ENCODE measurements around the gene DDX10.

DDX10 gene

GRCh38 chr11:108970221-108970991 lies 305.5 kb downstream of the DDX10 start:
- no peak overlapping the region for H3K23ac ChIP-seq (ENCODE audit: low read length)
- no peak overlapping the region for H4K12ac ChIP-seq (ENCODE audit: low read depth, low read length)
- H3K79me2 ChIP-seq (ENCODE audit: control insufficient read depth, insufficient read depth, low read length, poor library complexity): no peaks in the 10 kb centered on the region
- no peak overlapping the region for H2BK5ac ChIP-seq (ENCODE audit: low read depth, low read length, poor library complexity)
- peaks cover 10 to 20% of the 10 kb centered on the region in 2 experiments for H3K4me1 ChIP-seq (ENCODE audit: control insufficient read depth in 1 of 2, insufficient read depth in 2 of 2, low read length in 2 of 2)
- no peak for DNase-seq
- H3K18ac ChIP-seq (ENCODE audit: low read length): no peak overlapping the region
- H4K8ac ChIP-seq (ENCODE audit: low read depth, low read length): no peak overlapping the region
- H3K79me1 ChIP-seq (ENCODE audit: low read length): peaks cover 5% of the 10 kb centered on the region
- H2AK5ac ChIP-seq (ENCODE audit: low read length): no peak overlapping the region
- WGBS (ENCODE audit: extremely low coverage, insufficient coverage, insufficient read length): no CpG with 5 or more reads among the region's 6 CpGs
- no peaks in the 10 kb centered on the region for H3K27me3 ChIP-seq (ENCODE audit: insufficient read depth, low read length)
- no peak overlapping the region for H3K27ac ChIP-seq (ENCODE audit: low read depth, low read length)
- no peak overlapping the region for H3K4me2 ChIP-seq (ENCODE audit: low read length)
- no peak overlapping the region for H2BK120ac ChIP-seq (ENCODE audit: insufficient read depth, low read length, poor library complexity)
- H4K91ac ChIP-seq (ENCODE audit: low read depth, low read length): no peak overlapping the region
- H3K14ac ChIP-seq (ENCODE audit: low read length): no peak overlapping the region
- no peak overlapping the region for H3K4me3 ChIP-seq (ENCODE audit: low read depth, low read length)
- no peak overlapping the region for H3K4ac ChIP-seq (ENCODE audit: low read depth, low read length)
- H3K9ac ChIP-seq (ENCODE audit: low read length): no peak overlapping the region
- no peak overlapping the region for H2AFZ ChIP-seq (ENCODE audit: insufficient read depth, low read length, poor library complexity)
- H2BK12ac ChIP-seq (ENCODE audit: low read length): no peak overlapping the region
- no peaks in the 10 kb centered on the region for H3K9me3 ChIP-seq (ENCODE audit: insufficient read depth, low read depth, low read length)
- H3K36me3 ChIP-seq (ENCODE audit: control insufficient read depth in 1 of 2, insufficient read depth in 2 of 2, low read length in 2 of 2): no peaks in the 10 kb centered on the region

GRCh38 chr11:108973402-108974162 lies 308.7 kb downstream of the DDX10 start:
- H4K8ac ChIP-seq (ENCODE audit: low read depth, low read length): no peak overlapping the region
- H2AFZ ChIP-seq (ENCODE audit: insufficient read depth, low read length, poor library complexity): no peak overlapping the region
- H3K27ac ChIP-seq (ENCODE audit: low read depth, low read length): peak overlapping the region; percentile 16
- peaks cover 8 to 9% of the 10 kb centered on the region in 2 experiments for H3K4me1 ChIP-seq (ENCODE audit: control insufficient read depth in 1 of 2, insufficient read depth in 2 of 2, low read length in 2 of 2)
- no peak overlapping the region for H3K23ac ChIP-seq (ENCODE audit: low read length)
- peak overlapping the region; percentile 67 for H4K91ac ChIP-seq (ENCODE audit: low read depth, low read length)
- no peaks in the 10 kb centered on the region for H3K27me3 ChIP-seq (ENCODE audit: insufficient read depth, low read length)
- no peak overlapping the region for H2BK120ac ChIP-seq (ENCODE audit: insufficient read depth, low read length, poor library complexity)
- H2BK12ac ChIP-seq (ENCODE audit: low read length): no peak overlapping the region
- H3K4me2 ChIP-seq (ENCODE audit: low read length): no peak overlapping the region
- DNase-seq: peak; percentile 59 to 90
- no peaks in the 10 kb centered on the region for H3K9me3 ChIP-seq (ENCODE audit: insufficient read depth, low read depth, low read length)
- H3K18ac ChIP-seq (ENCODE audit: low read length): no peak overlapping the region
- H3K79me2 ChIP-seq (ENCODE audit: control insufficient read depth, insufficient read depth, low read length, poor library complexity): no peaks in the 10 kb centered on the region
- no peak overlapping the region for H3K14ac ChIP-seq (ENCODE audit: low read length)
- no peak overlapping the region for H4K12ac ChIP-seq (ENCODE audit: low read depth, low read length)
- no peak overlapping the region for H3K9ac ChIP-seq (ENCODE audit: low read length)
- peaks cover 3% of the 10 kb centered on the region for H3K79me1 ChIP-seq (ENCODE audit: low read length)
- no peak overlapping the region for H2AK5ac ChIP-seq (ENCODE audit: low read length)
- no peak overlapping the region for H3K4me3 ChIP-seq (ENCODE audit: low read depth, low read length)
- H3K36me3 ChIP-seq (ENCODE audit: control insufficient read depth in 1 of 2, insufficient read depth in 2 of 2, low read length in 2 of 2): no peaks in the 10 kb centered on the region
- WGBS (ENCODE audit: extremely low coverage, insufficient coverage, insufficient read length): no CpG with 5 or more reads among the region's 12 CpGs
- no peak overlapping the region for H3K4ac ChIP-seq (ENCODE audit: low read depth, low read length)
- H2BK5ac ChIP-seq (ENCODE audit: low read depth, low read length, poor library complexity): no peak overlapping the region

DNA sequence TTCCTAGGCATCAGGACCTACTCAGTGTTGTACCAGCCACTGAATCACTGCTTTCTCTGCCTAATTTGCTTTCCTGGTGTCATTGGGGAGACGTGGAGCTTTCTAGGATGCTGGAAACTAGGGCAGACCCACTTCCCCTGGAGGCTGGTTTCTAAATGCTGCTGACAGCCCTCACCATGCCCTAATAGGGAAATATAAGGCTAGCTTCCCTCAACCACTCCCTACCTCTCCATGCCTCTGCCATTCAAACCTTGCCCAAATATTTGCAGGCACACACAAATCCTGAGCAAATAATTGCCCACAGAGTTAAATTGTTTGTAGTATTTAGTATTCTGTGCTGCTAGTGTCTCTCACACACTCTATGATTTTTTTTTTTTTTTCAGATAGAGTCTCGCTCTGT lies 310.2 kb downstream of the DDX10 start:
- H4K12ac ChIP-seq (ENCODE audit: low read depth, low read length): no peak overlapping the region
- no peak overlapping the region for H3K4me2 ChIP-seq (ENCODE audit: low read length)
- no peaks in the 10 kb centered on the region for H3K79me2 ChIP-seq (ENCODE audit: control insufficient read depth, insufficient read depth, low read length, poor library complexity)
- H2AFZ ChIP-seq (ENCODE audit: insufficient read depth, low read length, poor library complexity): no peak overlapping the region
- no peak overlapping the region for H3K4ac ChIP-seq (ENCODE audit: low read depth, low read length)
- no peak overlapping the region for H3K9ac ChIP-seq (ENCODE audit: low read length)
- H3K4me1 ChIP-seq (ENCODE audit: control insufficient read depth in 1 of 2, insufficient read depth in 2 of 2, low read length in 2 of 2): peaks cover 8 to 9% of the 10 kb centered on the region in 2 experiments
- H3K14ac ChIP-seq (ENCODE audit: low read length): no peak overlapping the region
- H3K18ac ChIP-seq (ENCODE audit: low read length): no peak overlapping the region
- no CpG with 5 or more reads among the region's 2 CpGs for WGBS (ENCODE audit: extremely low coverage, insufficient coverage, insufficient read length)
- DNase-seq: no peak
- H3K9me3 ChIP-seq (ENCODE audit: insufficient read depth, low read depth, low read length): no peaks in the 10 kb centered on the region
- no peak overlapping the region for H3K23ac ChIP-seq (ENCODE audit: low read length)
- no peak overlapping the region for H2AK5ac ChIP-seq (ENCODE audit: low read length)
- H3K27ac ChIP-seq (ENCODE audit: low read depth, low read length): no peak overlapping the region
- H2BK5ac ChIP-seq (ENCODE audit: low read depth, low read length, poor library complexity): no peak overlapping the region
- no peak overlapping the region for H2BK120ac ChIP-seq (ENCODE audit: insufficient read depth, low read length, poor library complexity)
- H3K4me3 ChIP-seq (ENCODE audit: low read depth, low read length): no peak overlapping the region
- peak overlapping the region; percentile 32 for H2BK12ac ChIP-seq (ENCODE audit: low read length)
- peaks cover 3% of the 10 kb centered on the region for H3K79me1 ChIP-seq (ENCODE audit: low read length)
- no peak overlapping the region for H4K91ac ChIP-seq (ENCODE audit: low read depth, low read length)
- H3K36me3 ChIP-seq (ENCODE audit: control insufficient read depth in 1 of 2, insufficient read depth in 2 of 2, low read length in 2 of 2): no peaks in the 10 kb centered on the region
- H4K8ac ChIP-seq (ENCODE audit: low read depth, low read length): no peak overlapping the region
- no peaks in the 10 kb centered on the region for H3K27me3 ChIP-seq (ENCODE audit: insufficient read depth, low read length)

- no peak overlapping the region for H2BK12ac ChIP-seq (ENCODE audit: low read length)
- H3K23ac ChIP-seq (ENCODE audit: low read length): no peak overlapping the region
- peaks cover 3% of the 10 kb centered on the region for H3K79me1 ChIP-seq (ENCODE audit: low read length)
- H3K4me2 ChIP-seq (ENCODE audit: low read length): no peak overlapping the region
- H2AK5ac ChIP-seq (ENCODE audit: low read length): no peak overlapping the region
- H3K18ac ChIP-seq (ENCODE audit: low read length): no peak overlapping the region
- no peak overlapping the region for H4K12ac ChIP-seq (ENCODE audit: low read depth, low read length)
- H3K4ac ChIP-seq (ENCODE audit: low read depth, low read length): no peak overlapping the region
- no peak overlapping the region for H2BK120ac ChIP-seq (ENCODE audit: insufficient read depth, low read length, poor library complexity)
- no peak overlapping the region for H3K14ac ChIP-seq (ENCODE audit: low read length)
- no peak overlapping the region for H3K4me3 ChIP-seq (ENCODE audit: low read depth, low read length)
- no peak overlapping the region for H4K91ac ChIP-seq (ENCODE audit: low read depth, low read length)
- no peak overlapping the region for H2BK5ac ChIP-seq (ENCODE audit: low read depth, low read length, poor library complexity)
- H3K79me2 ChIP-seq (ENCODE audit: control insufficient read depth, insufficient read depth, low read length, poor library complexity): no peaks in the 10 kb centered on the region
- H3K36me3 ChIP-seq (ENCODE audit: control insufficient read depth in 1 of 2, insufficient read depth in 2 of 2, low read length in 2 of 2): no peaks in the 10 kb centered on the region
- no peak overlapping the region for H3K27ac ChIP-seq (ENCODE audit: low read depth, low read length)
- H3K9me3 ChIP-seq (ENCODE audit: insufficient read depth, low read depth, low read length): no peaks in the 10 kb centered on the region
- no peak overlapping the region for H3K9ac ChIP-seq (ENCODE audit: low read length)
- peaks cover 8 to 9% of the 10 kb centered on the region in 2 experiments for H3K4me1 ChIP-seq (ENCODE audit: control insufficient read depth in 1 of 2, insufficient read depth in 2 of 2, low read length in 2 of 2)
- DNase-seq: no peak
- no CpG with 5 or more reads among the region's 6 CpGs for WGBS (ENCODE audit: extremely low coverage, insufficient coverage, insufficient read length)
- H3K27me3 ChIP-seq (ENCODE audit: insufficient read depth, low read length): no peaks in the 10 kb centered on the region
- no peak overlapping the region for H2AFZ ChIP-seq (ENCODE audit: insufficient read depth, low read length, poor library complexity)
- H4K8ac ChIP-seq (ENCODE audit: low read depth, low read length): no peak overlapping the region
Measured at GRCh38 chr11:108975641-108976071, 310.8 kb downstream of the DDX10 start.

Measured in trophoblast cell (in vitro differentiated cells and primary cell).